Left ventricle myocardium inferior (tissue), 1 donor: ENCODE measurements around the gene DNAJC27. TPM values are rescaled to one million over a fixed set of nuclear protein-coding genes. Genes with fewer than 3 reads are reported as not detected.
A peak's percentile ranks its signal among the peaks of the same experiment; 100 is the strongest.

Experiments
- DNase-seq: peaks from one replicate; pipeline ENCODE4 v3.0.0-alpha.2; 2020
- H3K27ac ChIP-seq: fragments of 200-600 bp; replicated peaks from 2 replicates; pipeline ENCODE4 v1.8.0; 2021
- H3K27me3 ChIP-seq: fragments of 200-600 bp; 2 replicates; pipeline ENCODE4 v1.8.0; 2021; ENCODE audit warnings: low read depth
- H3K36me3 ChIP-seq: fragments of 200-600 bp; 2 replicates; pipeline ENCODE4 v1.8.0; 2021
- H3K4me1 ChIP-seq: fragments of 200-600 bp; 2 replicates; pipeline ENCODE4 v1.8.0; 2021
- H3K4me3 ChIP-seq: fragments of 200-600 bp; 2 replicates; pipeline ENCODE4 v1.8.0; 2021; ENCODE audit warnings: mild to moderate bottlenecking, moderate library complexity
- H3K9me3 ChIP-seq: fragments of 200-600 bp; replicated peaks from 2 replicates; pipeline ENCODE4 v1.8.0; 2021
- intact Hi-C: fragments of 100-400 bp; cut with micrococcal nuclease; formaldehyde crosslinking; loops from one replicate; pipeline ENCODE4 v1.11.0; 2022
- total RNA-seq: library from RNA; stranded (reverse); fragmentation: NEBNext Ultra II Directional; extraction: Animal tissue kit (Norgen Biotek cat#: 25700); gene quantifications from one replicate; pipeline ENCODE4 v1.2.1, GENCODE V29; 2021
- TF ChIP-seq, protein P1 (sequence below): fragments of 200-600 bp; IDR thresholded peaks from 2 replicates; pipeline ENCODE4 v1.8.0; 2021; ENCODE audit warnings: antibody characterized with exemption, mild to moderate bottlenecking, borderline replicate concordance
- donor health status: DM: no; HTN: yes; CAD: no; lungs with severe emphysema.

DNAJC27 gene
- total RNA-seq, 1 donor from 2014 or later, result 10.1 TPM

DNA sequence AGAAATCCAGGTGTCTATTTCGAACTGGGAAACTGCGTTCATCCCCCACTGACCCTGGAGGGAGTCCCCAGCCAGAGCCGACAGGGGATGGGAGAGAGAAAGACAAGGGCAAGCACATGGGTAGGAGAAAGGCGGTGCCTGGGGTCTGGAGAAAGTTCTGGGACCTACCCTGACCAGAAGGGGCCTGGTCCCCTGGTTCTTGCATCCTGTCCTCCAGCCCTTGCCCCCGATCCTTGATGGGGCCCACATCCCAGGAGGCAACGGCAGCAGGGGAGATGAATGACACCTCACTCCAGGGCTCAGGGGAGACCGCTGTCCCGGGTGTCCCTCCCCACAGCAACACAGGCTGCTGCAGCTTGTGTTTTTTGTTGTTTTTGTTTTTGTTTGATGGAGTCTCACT, 56.6 kb downstream of the DNAJC27 start:
- Histone ChIP-seq H3K36me3 (peaks cover 4% of the 10 kb centered on the region), H3K9me3 (peaks cover 4% of the 10 kb centered on the region), H3K4me1 (peaks cover 30% of the 10 kb centered on the region), H3K27me3 (peaks cover 25% of the 10 kb centered on the region), H3K27ac (peak overlapping the region; percentile 55), H3K4me3 (peak overlapping the region; percentile 76)
- TF ChIP-seq, protein P1, sequence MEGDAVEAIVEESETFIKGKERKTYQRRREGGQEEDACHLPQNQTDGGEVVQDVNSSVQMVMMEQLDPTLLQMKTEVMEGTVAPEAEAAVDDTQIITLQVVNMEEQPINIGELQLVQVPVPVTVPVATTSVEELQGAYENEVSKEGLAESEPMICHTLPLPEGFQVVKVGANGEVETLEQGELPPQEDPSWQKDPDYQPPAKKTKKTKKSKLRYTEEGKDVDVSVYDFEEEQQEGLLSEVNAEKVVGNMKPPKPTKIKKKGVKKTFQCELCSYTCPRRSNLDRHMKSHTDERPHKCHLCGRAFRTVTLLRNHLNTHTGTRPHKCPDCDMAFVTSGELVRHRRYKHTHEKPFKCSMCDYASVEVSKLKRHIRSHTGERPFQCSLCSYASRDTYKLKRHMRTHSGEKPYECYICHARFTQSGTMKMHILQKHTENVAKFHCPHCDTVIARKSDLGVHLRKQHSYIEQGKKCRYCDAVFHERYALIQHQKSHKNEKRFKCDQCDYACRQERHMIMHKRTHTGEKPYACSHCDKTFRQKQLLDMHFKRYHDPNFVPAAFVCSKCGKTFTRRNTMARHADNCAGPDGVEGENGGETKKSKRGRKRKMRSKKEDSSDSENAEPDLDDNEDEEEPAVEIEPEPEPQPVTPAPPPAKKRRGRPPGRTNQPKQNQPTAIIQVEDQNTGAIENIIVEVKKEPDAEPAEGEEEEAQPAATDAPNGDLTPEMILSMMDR, result no peak
- intact Hi-C loops, result no loop called here
- DNase-seq, result no peak

DNA sequence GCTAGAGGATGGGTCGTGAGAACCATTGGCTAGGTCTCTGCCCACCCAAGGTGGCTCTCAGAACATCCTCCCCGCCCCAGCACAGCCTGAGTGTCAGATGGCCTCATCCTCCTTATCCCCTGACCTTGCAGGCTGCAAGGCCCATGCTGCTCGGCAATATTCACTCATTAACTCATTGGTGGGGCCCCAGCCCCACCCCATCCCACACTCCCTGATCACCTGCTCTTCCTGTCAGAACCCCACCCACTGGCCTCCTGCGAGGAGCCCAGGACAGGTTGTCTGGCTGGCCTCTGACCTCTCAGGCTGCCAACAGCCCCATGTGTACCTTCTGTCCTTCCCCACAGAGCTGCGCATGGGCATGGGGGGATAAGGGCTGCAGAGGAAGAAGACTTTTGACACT, 57.0 kb downstream of the DNAJC27 start:
- Histone ChIP-seq H3K27ac (peak overlapping the region; percentile 55), H3K4me1 (peaks cover 30% of the 10 kb centered on the region), H3K27me3 (peaks cover 25% of the 10 kb centered on the region), H3K36me3 (peaks cover 8% of the 10 kb centered on the region), H3K9me3 (peaks cover 9% of the 10 kb centered on the region), H3K4me3 (peak overlapping the region; percentile 76)
- TF ChIP-seq, protein P1, result no peak
- intact Hi-C loops, result no loop called here
- no peak for DNase-seq

DNA sequence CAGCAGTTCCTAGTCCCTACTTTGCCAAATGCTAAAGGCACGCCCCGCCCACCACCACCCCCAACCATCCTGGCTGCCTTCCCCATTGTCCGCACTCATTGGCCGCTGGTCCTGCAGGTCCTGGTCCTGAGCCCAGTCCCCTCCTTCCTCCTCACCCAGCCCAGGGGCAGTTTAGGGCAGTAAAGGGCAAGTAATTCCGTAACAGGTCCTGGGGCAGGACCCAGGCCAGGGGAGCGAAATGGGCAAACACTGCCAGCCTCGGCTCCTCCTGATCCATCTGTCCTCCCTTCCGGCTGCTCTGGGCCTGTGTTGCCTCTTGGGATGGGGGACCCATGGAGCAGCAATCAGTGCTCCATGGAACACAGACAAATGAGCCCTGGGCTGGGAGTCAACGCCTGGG, 57.8 kb downstream of the DNAJC27 start:
- intact Hi-C loops, result no loop called here
- TF ChIP-seq, protein P1, result no peak
- Histone ChIP-seq H3K36me3 (peaks cover 8% of the 10 kb centered on the region), H3K4me1 (peaks cover 24% of the 10 kb centered on the region), H3K27ac (peak overlapping the region; percentile 18), H3K9me3 (peaks cover 10% of the 10 kb centered on the region), H3K27me3 (peaks cover 18% of the 10 kb centered on the region), H3K4me3 (peak overlapping the region; percentile 1)
- no peak for DNase-seq

DNA sequence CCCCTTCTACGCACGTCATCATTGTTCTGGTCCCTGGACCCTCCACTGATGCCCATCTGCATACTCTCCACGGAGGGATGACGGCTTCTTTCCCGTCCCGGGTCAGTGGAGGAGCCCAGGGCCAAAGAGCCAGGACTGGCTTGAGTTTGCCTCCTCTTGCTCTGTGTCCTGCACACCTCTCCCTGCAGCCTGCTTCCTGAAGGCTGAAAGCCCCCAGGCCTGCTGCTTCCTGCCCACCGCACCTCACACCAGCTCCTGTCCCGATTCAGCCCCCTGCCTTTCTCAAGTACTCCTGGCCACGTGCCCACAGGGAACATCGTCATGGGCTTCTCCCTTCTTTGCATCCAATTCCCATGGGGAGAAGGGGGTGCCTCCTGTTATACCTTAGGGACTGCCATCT, 58.8 kb downstream of the DNAJC27 start:
- peaks cover 8% of the 10 kb centered on the region for H3K36me3 ChIP-seq
- no peak overlapping the region for H3K27ac ChIP-seq
- intact Hi-C loops, result no loop called here
- no peak for DNase-seq
- H3K27me3 ChIP-seq, result peaks cover 10% of the 10 kb centered on the region
- peaks cover 15% of the 10 kb centered on the region for H3K4me1 ChIP-seq
- H3K4me3 ChIP-seq, result no peak overlapping the region
- TF ChIP-seq, protein P1, result no peak
- H3K9me3 ChIP-seq, result peaks cover 10% of the 10 kb centered on the region

DNA sequence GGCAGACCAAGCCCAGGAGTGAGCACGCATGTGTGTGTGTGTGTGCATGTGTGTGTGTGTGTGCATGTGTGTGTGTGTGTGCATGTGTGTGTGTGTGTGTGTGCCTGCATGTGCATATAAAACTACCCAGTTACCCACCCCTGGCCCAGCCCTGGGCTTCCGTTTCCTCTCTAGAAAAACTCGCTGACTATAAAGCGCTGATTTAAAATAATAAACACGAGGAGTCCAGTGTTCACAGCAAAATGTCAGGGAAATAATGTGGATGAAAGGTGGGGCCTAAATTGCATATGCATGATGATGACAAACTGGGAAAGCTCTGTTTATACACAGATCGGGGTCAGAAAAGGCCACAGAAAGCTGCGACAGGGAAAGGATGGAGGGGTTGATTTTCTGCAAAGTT, 59.2 kb downstream of the DNAJC27 start:
- Histone ChIP-seq H3K27me3 (peaks cover 5% of the 10 kb centered on the region), H3K9me3 (peaks cover 10% of the 10 kb centered on the region), H3K4me1 (peaks cover 12% of the 10 kb centered on the region), H3K27ac (no peak overlapping the region), H3K36me3 (peaks cover 8% of the 10 kb centered on the region), H3K4me3 (no peak overlapping the region)
- intact Hi-C loops, result no loop called here
- TF ChIP-seq, protein P1, result no peak
- no peak for DNase-seq
